Loucy (cell line): Measurements from ENCODE around the gene ETNK1.

Source experiments
- H2AFZ ChIP-seq: fragments of 200-600 bp; sonication (generic); 2 replicates; pipeline ENCODE4 v1.6.0; 2016; ENCODE audit warnings: antibody characterized with exemption, mild to moderate bottlenecking, low read length, moderate library complexity
- H3F3A ChIP-seq: fragments of 200-600 bp; 2 replicates; pipeline ENCODE4 v1.6.0; 2016; ENCODE audit warnings: antibody characterized with exemption, low read depth, mild to moderate bottlenecking
- H3K27me3 ChIP-seq: fragments of 200-600 bp; sonication (generic); 2 replicates; pipeline ENCODE4 v1.6.1; 2014; ENCODE audit warnings: low read length, mild to moderate bottlenecking; ENCODE audit not compliant: insufficient read depth, poor library complexity, severe bottlenecking
- H3K36me3 ChIP-seq: fragments of 200-600 bp; sonication (generic); 2 replicates; pipeline ENCODE4 v1.6.1; 2016; ENCODE audit warnings: low read length; ENCODE audit not compliant: insufficient read depth
- H3K4me1 ChIP-seq: fragments of 200-600 bp; sonication (generic); 2 replicates; pipeline ENCODE4 v1.5.1; 2014; ENCODE audit warnings: low read length, mild to moderate bottlenecking; ENCODE audit not compliant: insufficient read depth, poor library complexity, severe bottlenecking
- H3K4me2 ChIP-seq: fragments of 200-600 bp; sonication (generic); 2 replicates; pipeline ENCODE4 v1.6.0; 2014; ENCODE audit warnings: antibody characterized with exemption, low read length, low read depth, mild to moderate bottlenecking; ENCODE audit not compliant: poor library complexity, severe bottlenecking
- H3K4me3 ChIP-seq: fragments of 200-600 bp; sonication (generic); 2 replicates; pipeline ENCODE4 v1.5.1; 2014; ENCODE audit warnings: low read length, mild to moderate bottlenecking, mixed read lengths; ENCODE audit not compliant: poor library complexity, severe bottlenecking
- H3K79me2 ChIP-seq: fragments of 200-600 bp; sonication (generic); 2 replicates; pipeline ENCODE4 v1.6.1; 2014; ENCODE audit warnings: low read length; ENCODE audit not compliant: insufficient read depth
- H3K9ac ChIP-seq: fragments of 200-600 bp; sonication (generic); 2 replicates; pipeline ENCODE4 v1.6.0; 2014; ENCODE audit warnings: mild to moderate bottlenecking, low read depth, low read length, moderate library complexity; ENCODE audit not compliant: poor library complexity, severe bottlenecking
- H3K9me2 ChIP-seq: fragments of 200-600 bp; sonication (generic); replicated peaks from 2 replicates; pipeline ENCODE4 v1.6.1; 2016; ENCODE audit warnings: low read depth, low read length, mixed read lengths
- H3K9me3 ChIP-seq: fragments of 200-600 bp; sonication (generic); 2 replicates; pipeline ENCODE4 v1.6.1; 2014; ENCODE audit warnings: mild to moderate bottlenecking, antibody characterized with exemption, low read length, low read depth; ENCODE audit not compliant: insufficient read depth
- H4K20me1 ChIP-seq: fragments of 200-600 bp; sonication (generic); 2 replicates; pipeline ENCODE4 v1.6.0; 2014; ENCODE audit warnings: antibody characterized with exemption, low read length, mild to moderate bottlenecking; ENCODE audit not compliant: insufficient read depth, poor library complexity, severe bottlenecking
- CTCF ChIP-seq: fragments of 200-600 bp; sonication (generic); conservative IDR thresholded peaks from 2 replicates; pipeline ENCODE4 v1.5.1; 2014; ENCODE audit warnings: mild to moderate bottlenecking, antibody characterized with exemption, low read length
- EZH2phosphoT487 ChIP-seq: fragments of 200-600 bp; IDR thresholded peaks from 2 replicates; pipeline ENCODE4 v1.6.1; 2018; ENCODE audit warnings: antibody characterized with exemption, mild to moderate bottlenecking, moderate library complexity, borderline replicate concordance

The ETNK1 gene

GRCh38 chr12:22667122-22667521 is 42.2 kb downstream of the ETNK1 start:
- Histone ChIP-seq H3K4me1 (no peaks in the 10 kb centered on the region), H3K27me3 (no peaks in the 10 kb centered on the region), H2AFZ (no peak overlapping the region), H3F3A (no peaks in the 10 kb centered on the region), H3K36me3 (peaks cover 18% of the 10 kb centered on the region; the same call in 1 of the 2 replicates), H3K9me3 (no peaks in the 10 kb centered on the region), H3K4me2 (no peak overlapping the region), H3K9me2 (no peaks in the 10 kb centered on the region), H3K79me2 (no peaks in the 10 kb centered on the region), H3K9ac (no peak overlapping the region), H4K20me1 (no peaks in the 10 kb centered on the region), H3K4me3 (no peak overlapping the region)
- TF ChIP-seq CTCF (no peak), EZH2phosphoT487 (no peak)

- no peaks in the 10 kb centered on the region for H3K4me1 ChIP-seq
- no peaks in the 10 kb centered on the region for H4K20me1 ChIP-seq
- no peaks in the 10 kb centered on the region for H3K27me3 ChIP-seq
- TF ChIP-seq CTCF (no peak), EZH2phosphoT487 (no peak)
- H3F3A ChIP-seq = no peaks in the 10 kb centered on the region
- H3K9me2 ChIP-seq = no peaks in the 10 kb centered on the region
- no peaks in the 10 kb centered on the region for H3K79me2 ChIP-seq
- no peak overlapping the region for H2AFZ ChIP-seq
- H3K9me3 ChIP-seq = no peaks in the 10 kb centered on the region
- no peak overlapping the region for H3K9ac ChIP-seq
- no peak overlapping the region for H3K4me2 ChIP-seq
- no peak overlapping the region for H3K4me3 ChIP-seq
- H3K36me3 ChIP-seq = peaks cover 16% of the 10 kb centered on the region; the same call in 1 of the 2 replicates
These were observed 43.5 kb downstream of the ETNK1 start for GRCh38 chr12:22668441-22668840.

- Histone ChIP-seq H3K9me2 (no peaks in the 10 kb centered on the region), H4K20me1 (no peaks in the 10 kb centered on the region), H3K4me3 (no peak overlapping the region), H3F3A (no peaks in the 10 kb centered on the region), H3K4me1 (no peaks in the 10 kb centered on the region), H3K36me3 (peaks cover 32% of the 10 kb centered on the region; the same call in 1 of the 2 replicates), H3K9ac (no peak overlapping the region), H2AFZ (no peak overlapping the region), H3K4me2 (no peak overlapping the region), H3K79me2 (no peaks in the 10 kb centered on the region), H3K27me3 (no peaks in the 10 kb centered on the region), H3K9me3 (no peaks in the 10 kb centered on the region)
- TF ChIP-seq EZH2phosphoT487 = no peak
- TF ChIP-seq CTCF = peak; percentile 63
These were observed 45.8 kb downstream of the ETNK1 start for GRCh38 chr12:22670762-22671161.
